CD4-positive, alpha-beta T cell treated with Interferon gamma for 1 hour (primary cell): Measurements from ENCODE around the gene MIPOL1.
"Not testable (repeated sequence)": the region's sequence is repeated elsewhere in the genome, so short reads cannot be mapped to it uniquely, and the experiment has no call there.

Source experiments
- DNase-seq: peaks from one replicate; pipeline ENCODE4 v3.0.0-alpha.2; 2020

MIPOL1 gene

DNA sequence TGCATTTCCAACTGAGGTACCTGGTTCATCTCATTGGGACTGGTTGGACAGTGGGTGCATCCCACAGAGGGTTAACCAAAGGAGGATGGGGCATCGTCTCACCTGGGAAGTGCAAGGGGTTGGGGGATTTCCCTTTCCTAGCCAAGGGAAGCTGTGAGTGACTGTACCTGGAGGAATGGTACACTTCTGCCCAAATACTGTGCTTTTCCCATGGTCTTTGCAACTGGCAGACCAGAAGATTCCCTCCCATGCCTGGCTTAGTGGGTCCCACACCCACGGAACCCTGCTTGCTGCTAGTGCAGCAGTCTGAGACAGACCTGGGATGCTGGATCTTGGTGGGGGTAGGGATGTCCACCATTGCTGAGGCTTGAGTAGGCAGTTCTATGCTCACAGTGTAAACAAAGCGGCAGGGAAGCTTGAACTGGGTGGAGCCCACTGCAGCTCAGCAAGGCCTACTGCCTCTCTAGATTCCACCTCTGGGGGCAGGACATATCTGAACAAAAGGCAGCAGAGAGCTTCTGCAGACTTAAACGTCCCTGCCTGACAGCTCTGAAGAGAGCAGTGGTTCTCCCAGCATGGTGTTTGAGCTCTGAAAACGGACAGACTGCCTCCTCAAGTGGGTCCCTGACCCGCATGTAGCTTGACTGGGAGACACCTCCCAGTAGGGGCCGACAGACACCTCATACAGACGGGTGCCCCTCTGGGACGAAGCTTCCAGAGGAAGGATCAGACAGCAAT, 9.7 kb upstream of the MIPOL1 start:
- not testable (repeated sequence) for DNase-seq

DNA sequence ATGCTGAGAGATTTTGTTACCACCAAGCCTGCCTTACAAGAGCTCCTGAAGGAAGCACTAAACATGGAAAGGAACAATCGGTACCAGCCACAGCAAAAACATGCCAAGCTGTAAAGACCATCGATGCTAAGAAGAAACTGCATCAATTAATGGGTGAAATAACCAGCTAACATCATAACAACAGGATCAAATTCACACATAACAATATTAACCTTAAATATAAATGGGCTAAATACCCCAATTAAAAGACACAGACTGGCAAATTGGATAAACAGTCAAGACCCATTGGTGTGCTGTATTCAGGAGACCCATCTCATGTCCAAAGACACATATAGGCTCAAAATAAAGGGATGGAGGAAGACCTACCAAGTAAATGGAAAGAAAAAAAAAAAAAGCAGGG, 8.0 kb upstream of the MIPOL1 start:
- not testable (repeated sequence) for DNase-seq

DNA sequence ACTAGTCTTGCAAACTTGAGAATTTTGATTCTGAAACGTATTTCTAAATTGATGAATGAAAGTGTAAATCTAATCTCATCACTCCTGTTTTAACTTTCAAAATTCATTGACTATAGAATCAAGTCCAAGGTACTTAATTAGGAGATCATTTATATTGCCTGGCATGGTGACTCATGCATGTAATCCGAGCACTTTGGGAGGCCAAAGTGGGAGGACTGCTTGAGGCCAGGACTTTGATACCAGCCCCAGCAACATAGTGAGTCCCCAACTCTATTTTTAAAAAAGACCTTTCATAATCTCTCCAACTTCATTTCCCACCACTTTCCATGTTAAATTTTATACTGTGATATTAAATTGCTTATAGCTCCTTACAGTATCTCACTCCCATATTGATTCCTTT, 3.0 kb upstream of the MIPOL1 start:
- no peak for DNase-seq

DNA sequence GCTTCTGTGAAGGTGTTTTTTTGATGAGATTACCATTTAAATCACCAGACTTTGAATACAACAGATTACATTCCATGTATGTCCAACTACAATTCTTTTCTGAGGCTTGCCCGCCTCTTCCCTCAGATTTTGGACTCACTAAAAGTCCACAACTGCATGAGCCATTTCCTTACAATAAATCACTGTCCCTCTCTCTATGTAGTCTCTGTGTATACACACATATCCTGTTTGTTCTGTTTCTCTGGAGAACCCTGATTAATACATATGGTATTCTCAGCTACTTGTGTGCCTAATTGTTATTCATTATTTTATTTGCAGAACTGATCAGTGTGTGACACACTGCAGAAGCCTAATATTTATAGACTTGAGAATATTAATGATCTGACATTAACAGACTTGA, 2.4 kb upstream of the MIPOL1 start:
- no peak for DNase-seq

DNA sequence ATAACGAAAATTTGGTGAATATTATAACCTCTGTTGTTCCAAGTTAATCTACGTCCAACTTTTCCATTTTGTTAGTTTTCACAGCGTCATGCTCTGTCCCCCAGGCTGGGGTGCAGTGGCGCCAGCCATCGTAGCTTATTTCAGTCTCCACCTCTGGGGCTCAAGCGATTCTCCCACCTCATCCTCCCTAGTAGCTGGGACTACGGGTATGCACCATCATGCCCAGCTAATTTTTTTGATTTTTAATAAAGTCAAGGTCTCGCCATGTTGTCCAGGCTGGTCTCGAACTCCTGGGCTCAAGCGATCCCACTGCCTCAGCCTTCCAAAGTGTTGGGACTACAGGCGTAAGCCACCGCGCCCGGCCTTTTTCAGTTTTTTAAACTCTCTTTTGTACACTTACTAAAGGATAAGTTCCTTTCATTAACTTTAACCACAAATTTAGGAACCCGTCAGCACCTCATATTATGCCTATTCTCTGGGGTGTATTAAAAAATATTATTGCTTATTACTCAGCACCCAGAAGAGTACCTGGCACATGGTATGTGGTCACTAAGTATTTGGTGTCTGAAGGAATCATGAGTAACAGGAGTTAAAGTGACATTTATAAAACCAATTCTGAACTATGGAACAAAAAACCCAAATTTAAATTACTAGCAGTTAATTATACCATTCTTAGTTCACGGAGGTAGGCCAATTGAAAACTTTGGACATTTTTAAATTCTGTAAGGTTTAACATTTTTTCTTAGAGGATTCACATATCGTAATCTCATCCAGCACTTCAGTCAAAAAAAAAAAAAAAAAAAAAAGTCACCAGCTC, 925 bp upstream of the MIPOL1 start:
- DNase-seq: no peak

DNA sequence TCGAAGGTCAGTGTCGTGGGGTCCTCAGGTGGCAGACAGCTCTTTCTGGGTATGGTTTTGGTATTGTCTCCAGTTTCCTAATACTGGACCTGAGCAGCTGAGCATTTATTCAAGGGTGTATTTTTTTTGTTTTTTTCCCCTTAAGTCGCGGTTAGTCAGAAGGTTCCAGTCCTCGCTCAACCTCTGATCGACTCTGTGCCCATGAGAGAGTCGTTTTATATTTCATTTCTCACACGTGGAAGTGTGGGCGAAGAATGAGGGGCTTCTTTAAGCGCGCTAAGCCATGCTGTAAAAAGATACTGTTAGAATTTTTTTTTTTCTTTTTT, 499 bp downstream of the MIPOL1 start:
- DNase-seq: no peak

DNA sequence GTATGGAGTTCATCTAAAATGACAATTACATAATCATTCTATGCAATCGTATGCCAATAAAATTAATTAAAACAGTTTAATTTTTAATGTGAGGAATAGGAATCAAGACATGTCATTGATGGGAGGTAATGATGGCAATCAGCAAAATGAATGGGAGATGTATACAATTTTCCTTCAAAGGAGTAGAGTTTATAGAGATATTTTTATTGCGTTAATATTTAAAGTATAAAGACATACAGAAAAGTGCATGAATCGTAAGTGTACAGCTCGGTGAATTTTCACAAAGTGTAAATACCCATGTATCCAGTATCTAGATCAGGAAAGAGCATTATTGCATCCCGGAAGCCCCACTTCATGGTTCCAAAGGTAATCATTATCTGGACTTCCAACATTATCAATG, 1.2 kb downstream of the MIPOL1 start:
- no peak for DNase-seq

DNA sequence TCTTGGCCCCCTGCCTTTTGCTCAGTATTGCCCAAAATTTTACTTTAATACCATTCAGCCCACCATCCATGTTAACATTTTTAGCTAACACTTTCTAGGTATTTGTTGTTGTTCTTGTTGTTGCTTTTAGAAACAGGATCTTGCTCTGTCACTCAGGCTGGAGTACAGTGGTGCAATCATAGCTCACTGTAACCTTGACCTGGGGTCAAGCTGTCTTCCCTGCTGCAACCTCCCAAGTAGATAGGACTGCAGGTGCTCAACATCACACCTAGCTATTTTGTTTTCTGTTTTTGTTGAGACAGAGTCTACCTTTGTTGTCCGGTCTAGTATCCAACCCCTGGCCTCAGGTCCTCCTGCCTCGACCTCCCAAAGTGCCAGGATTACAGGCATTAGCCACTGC, 4.0 kb downstream of the MIPOL1 start:
- DNase-seq: no peak

DNA sequence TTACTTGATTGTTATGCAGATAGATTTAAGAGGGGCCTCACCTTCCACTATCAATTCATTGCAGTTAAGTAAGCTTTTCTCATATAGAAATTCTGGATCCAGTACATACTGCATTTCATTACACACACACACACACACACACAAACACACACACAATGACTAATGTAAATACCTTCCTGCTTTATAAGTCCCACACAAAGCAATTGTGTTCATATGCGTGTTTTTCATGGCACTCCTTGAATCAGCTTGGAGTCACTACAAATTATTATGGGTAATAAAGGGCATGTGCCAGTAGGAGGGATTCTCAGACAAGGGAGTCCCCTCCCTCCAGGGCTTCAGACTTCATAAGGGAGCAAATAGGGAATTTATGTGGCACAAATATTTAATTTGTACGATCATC, 4.5 kb downstream of the MIPOL1 start:
- DNase-seq: no peak

DNA sequence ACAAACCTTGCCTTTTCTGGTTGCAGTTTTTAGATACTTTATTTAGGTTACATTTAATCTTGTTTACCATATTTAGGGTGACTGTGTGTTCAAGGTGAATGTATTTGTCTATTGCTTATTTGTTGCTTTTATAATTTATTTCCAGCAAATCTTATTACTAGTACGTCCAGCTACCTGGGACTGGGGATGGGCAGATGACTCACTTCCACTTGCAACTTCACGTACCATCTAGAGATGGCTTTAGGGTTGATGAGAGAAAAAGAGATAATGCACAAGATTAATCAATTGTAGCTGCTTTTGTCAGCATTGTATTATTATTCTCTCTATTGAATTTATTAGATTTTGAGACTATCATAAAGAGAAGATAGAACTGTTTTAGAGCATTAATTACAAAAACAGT, 5.1 kb downstream of the MIPOL1 start:
- DNase-seq: no peak

DNA sequence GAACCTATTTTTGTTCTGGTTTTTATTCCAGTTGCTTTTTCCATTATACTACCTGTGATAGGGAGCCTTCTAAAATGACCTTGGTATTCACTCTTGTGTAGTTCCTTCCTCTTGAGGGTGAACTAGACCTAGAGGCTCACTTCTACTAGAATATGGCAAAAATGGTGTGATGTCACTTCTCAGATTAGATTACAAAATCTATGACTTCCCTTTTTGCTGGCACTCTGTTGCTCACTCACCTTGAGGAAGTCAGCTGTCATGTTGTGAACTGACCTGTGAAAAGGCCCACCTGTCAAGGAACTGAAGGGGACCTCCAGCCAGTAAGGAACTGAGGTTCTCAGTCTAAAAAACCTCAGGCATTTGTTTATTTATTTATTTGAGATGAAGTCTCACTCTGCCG, 5.7 kb downstream of the MIPOL1 start:
- no peak for DNase-seq

DNA sequence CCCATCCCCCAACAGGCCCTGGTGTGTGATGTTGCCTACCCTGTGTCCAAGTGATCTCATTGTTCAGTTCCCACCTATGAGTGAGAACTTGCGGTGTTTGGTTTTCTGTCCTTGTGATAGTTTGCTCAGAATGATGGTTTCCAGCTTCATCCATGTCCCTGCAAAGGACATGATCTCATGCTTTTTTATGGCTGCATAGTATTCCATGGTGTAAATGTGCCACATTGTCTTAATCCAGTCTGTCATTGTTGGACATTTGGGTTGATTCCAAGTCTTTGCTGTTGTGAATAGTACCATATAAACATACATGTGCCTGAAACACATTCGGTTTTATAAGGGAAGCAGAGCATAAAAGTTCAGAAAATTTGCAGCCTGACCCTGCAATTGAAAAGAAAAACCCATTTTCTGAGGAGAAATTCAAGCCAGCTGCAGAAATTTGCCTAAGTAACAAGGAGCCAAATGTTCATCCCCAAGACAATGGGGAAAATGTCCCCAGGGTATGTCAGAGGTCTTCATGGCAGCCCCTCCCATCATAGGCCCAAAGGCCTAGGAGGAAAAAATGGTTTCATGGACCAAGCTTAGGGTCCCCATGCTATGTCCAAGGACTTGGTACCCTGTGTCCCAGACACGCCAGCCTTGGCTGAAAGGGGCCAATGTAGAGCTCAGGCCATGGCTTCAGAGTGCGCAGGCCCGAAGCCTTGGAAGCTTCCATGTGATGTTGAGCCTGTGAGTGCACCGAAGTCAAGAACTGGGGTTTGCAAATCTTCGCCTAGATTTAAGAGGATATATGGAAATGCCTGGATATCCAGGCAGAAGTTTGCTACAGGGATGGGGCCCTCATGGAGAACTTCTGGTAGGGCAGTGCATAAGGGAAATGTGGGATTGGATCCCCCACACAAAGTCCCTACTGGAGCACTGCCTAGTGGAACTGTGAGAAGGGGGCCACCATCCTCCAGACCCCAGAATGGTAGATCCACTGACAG, 8.2 kb downstream of the MIPOL1 start:
- DNase-seq: not testable (repeated sequence)

DNA sequence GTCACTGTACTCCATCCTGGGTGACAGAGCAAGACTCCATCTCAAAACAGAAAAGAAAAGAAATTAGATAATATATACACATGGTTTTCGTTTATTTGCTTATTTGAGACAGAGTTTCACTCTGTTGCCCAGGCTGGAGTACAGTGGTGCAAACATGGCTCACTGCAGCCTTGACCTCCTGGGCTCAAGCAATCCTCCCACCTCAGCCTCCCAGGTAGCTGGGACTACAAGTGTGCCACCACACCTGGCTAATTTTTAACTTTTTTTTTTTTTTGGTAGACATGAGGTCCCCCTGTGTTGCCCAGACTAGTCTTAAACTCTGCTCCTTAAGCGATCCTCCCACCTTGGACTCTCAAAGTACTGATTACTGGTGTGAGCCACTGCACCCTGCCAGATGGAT, 11.9 kb downstream of the MIPOL1 start:
- DNase-seq: not testable (repeated sequence)

DNA sequence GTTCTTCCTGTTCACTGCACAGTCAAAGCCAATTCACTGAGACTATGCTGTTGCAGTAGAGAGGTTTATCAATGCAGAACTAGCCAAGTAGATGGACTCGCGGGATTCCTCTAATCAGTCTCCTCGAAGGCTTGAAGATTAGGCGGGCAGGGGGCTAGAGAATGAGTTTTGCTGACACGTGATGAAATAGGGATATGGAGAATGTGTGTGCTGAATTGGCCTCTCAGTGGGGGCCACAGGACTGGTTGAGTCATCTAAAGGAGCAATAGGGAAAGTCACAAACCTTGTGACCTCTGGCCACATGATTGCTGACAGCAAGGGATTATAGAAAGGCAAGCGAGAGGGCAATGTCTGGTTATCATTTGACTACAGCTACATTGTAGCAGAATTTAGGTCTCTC, 12.7 kb downstream of the MIPOL1 start:
- DNase-seq: no peak

DNA sequence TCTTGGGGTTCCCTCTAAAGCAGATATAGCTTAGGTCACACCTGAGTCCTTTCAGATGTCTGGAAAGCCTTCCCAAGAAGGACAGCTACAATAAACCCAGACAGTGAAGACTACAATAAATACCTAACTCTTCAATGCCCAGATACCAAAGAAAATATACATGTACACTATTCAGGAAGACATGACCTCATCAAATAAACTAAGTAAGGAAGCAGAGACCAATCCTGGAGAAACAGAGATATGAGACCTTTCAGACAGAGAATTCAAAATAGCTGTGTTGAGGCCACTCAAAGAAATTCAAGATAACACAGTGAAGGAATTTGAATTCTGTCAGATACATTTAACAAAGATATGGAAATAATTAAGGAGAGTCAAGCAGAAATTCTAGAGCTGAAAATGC, 15.3 kb downstream of the MIPOL1 start:
- DNase-seq: no peak

DNA sequence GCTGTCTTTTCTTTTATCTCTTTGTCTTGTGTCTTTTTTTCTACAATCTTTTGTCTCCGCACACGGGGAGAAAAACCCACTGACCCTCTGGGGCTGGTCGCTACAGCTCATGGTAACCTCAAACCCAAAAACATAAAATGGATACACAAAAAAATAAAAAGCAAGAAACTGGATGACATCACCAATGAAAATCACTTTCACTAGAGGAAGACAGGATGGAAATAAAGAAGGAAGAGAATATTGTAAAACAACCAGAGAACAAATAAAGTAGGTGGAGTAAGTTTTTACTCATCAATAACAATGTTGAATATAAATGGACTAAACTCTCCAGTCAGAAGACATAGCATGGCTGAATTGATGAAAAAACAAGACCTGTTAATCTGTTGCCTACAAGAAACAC, 17.6 kb downstream of the MIPOL1 start:
- no peak for DNase-seq

DNA sequence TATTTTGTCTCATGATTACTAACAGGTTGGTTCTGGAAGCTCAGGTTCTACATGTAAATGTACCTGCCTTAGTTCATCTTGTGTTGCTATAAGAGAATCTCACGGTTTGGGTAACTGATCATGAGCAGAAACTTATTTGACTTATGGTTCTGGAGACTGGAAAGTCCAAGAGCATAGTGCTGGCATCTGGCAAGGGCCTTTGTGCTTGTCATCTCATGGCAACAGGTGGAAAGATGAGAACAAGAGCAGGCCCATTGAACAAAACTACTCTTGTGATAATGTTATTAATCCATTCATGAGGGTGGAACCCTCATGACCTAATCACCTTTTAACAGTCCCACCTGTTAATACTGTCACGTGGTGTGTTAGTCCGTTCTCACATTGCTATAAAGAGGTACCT, 23.3 kb downstream of the MIPOL1 start:
- no peak for DNase-seq

DNA sequence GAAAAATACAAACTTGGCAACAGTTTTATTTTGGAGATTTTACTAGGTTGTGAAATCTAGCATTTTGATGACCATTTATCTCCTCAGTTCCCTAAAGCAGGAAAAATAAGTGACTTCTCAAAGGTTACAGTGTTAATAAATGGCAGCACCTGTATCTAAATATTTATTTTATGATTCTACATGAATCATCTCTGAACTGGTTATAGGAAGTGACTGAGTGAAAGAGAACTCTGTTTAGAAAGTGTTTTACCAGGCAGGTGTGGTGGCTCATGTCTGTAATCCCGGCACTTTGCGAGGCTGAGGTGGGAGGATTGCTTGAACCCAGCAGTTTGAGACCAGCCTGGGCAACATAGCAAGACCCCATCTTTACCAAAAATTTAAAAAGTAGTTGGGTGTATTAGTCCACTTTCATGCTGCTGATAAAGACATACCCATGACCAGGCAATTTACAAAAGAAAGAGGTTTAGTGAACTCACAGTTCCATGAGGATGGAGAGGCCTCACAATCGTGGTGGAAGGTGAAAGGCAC, 26.3 kb downstream of the MIPOL1 start:
- DNase-seq: no peak

DNA sequence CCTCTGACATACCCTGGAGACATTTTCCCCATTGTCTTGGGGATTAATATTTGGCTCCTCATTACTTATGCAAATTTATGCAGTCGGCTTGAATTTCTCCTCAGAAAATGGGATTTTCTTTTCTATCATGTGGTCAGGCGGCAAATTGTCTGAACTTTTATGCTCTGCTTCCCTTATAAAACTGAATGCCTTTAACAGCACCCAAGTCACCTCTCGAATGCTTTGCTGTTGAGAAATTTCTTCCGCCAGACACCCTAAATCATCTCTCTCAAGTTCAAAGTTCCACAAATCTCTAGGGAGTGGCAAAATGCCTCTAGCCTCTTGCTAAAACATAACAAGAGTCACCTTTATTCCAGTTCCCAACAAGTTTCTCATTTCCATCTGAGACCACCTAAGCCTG, 27.9 kb downstream of the MIPOL1 start:
- not testable (repeated sequence) for DNase-seq

DNA sequence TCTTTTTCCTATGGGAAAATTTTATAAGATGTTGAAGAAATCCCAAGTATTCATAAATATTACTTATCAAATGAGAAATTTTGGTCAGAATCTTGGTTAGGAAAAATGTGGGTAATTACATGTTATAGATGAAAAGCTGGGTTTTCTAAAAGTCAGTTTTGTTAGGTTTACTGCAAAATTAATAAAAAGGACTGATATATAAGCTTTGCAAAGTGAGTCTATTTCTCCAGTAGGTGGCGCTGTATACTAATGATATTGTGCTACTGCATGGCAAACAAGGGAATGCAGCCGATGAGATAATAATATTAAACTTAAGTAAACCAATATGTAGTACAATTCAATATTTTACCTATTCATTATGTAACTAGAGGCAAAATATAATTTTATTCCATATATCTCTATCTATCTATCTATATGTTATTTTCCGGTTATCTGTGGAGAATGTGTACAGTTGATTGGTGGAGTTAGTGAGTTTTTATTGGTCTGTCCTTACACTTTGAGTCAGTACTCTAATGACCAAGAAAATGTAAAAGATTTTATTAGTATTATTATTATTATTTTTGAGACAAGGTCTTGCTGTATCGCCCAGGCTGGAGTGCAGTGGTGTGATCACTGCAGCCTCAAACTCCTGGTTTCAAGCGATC, 32.9 kb downstream of the MIPOL1 start:
- DNase-seq: no peak

DNA sequence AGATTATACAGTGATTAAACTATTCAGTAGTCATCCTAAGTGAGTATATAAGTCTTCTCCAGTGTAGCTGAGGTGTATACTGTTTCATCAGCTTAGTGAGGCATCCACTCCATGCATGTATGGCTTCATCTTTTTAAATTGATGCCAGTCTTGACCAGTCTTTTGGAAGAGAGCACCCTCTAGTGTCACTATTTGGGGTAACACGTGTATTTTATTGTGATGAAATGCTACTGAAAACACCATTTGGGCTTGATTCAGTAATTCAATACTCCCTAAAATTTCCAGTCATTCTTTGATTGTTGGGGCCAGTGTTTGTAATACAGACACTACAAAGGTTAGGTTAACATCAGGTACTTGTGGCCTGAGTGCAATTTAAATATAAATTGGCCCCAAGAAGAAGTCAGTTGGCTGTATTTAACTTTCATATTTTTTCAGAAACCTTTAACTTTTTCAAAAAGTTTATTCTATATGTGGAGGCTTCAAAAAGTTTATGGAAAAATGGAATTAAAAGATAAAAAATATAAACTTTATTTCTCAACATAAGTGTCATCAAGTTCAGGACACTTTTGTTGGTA, 35.3 kb downstream of the MIPOL1 start:
- no peak for DNase-seq

DNA sequence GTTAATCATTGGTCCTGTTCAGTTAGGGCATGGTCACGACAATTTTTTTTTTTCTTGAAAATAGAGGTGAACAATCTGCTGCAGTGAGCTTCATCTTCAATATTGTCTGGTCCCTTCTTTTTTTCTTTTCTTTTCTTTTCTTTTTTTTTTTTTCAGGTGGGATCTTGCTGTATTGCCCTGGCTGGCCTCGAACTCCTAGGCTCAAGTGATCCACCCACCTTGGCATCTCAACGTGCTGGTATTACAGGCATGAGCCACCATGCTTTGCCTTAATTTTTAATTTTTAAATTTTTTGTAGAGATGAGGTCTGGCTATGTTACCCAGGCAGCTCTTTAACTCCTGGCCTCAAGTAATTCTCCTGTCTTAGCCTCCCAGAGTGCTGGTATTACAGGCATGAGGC, 36.5 kb downstream of the MIPOL1 start:
- no peak for DNase-seq
